Smooth muscle cell (in vitro differentiated cells): ENCODE measurements around the gene C19orf12. TPM values are rescaled to one million over a fixed set of nuclear protein-coding genes. Genes with fewer than 3 reads are reported as not detected.

ENCODE experiments used
- DNase-seq: peaks from one replicate; lab custom pipeline; 2025; ENCODE audit not compliant: unreplicated experiment; lab: John Stamatoyannopoulos, UW
- H2AFZ ChIP-seq: fragments of 200-600 bp; sonication (generic); 2 replicates; pipeline ENCODE4 v1.6.0; 2016; ENCODE audit warnings: antibody characterized with exemption, low read depth, mild to moderate bottlenecking
- H3F3A ChIP-seq: fragments of 200-600 bp; sonication (generic); 2 replicates; pipeline ENCODE4 v1.6.0; 2017; ENCODE audit warnings: antibody characterized with exemption, low read depth
- H3K27ac ChIP-seq: fragments of 200-600 bp; sonication (generic); 2 replicates; pipeline ENCODE4 v1.5.1; 2016; ENCODE audit warnings: low read depth, mild to moderate bottlenecking
- H3K27me3 ChIP-seq: fragments of 200-600 bp; sonication (generic); 2 replicates; pipeline ENCODE4 v1.6.1; 2016; ENCODE audit warnings: low read depth, mild to moderate bottlenecking
- H3K36me3 ChIP-seq: fragments of 200-600 bp; sonication (generic); 2 replicates; pipeline ENCODE4 v1.5.1; 2016; ENCODE audit warnings: low read depth
- H3K4me1 ChIP-seq: fragments of 200-600 bp; sonication (generic); 2 replicates; pipeline ENCODE4 v1.5.1; 2016; ENCODE audit warnings: low read depth
- H3K4me2 ChIP-seq: fragments of 200-600 bp; sonication (generic); 2 replicates; pipeline ENCODE4 v1.6.0; 2016; ENCODE audit warnings: mild to moderate bottlenecking
- H3K4me3 ChIP-seq: fragments of 200-600 bp; sonication (generic); 2 replicates; pipeline ENCODE4 v1.5.1; 2016; ENCODE audit warnings: mild to moderate bottlenecking
- H3K79me2 ChIP-seq: fragments of 200-600 bp; sonication (generic); 2 replicates; pipeline ENCODE4 v1.6.0; 2016; ENCODE audit warnings: low read depth, mild to moderate bottlenecking
- H3K9ac ChIP-seq: fragments of 200-600 bp; sonication (generic); 2 replicates; pipeline ENCODE4 v1.6.0; 2016; ENCODE audit warnings: low read depth
- H3K9me3 ChIP-seq: fragments of 200-600 bp; sonication (generic); replicated peaks from 2 replicates; pipeline ENCODE4 v1.5.1; 2016; ENCODE audit warnings: low read depth
- H4K20me1 ChIP-seq: fragments of 200-600 bp; sonication (generic); 2 replicates; pipeline ENCODE4 v1.6.0; 2016; ENCODE audit warnings: low read depth
- WGBS: methylation state at CpG from one replicate; pipeline ENCODE4 v1.1.7; 2016; ENCODE audit warnings: low lambda C conversion rate; 5-methylcytosine and 5-hydroxymethylcytosine counted together
- polyA plus RNA-seq: library from polyadenylated mRNA; unstranded; fragments of >200 nt; fragmentation: Nextera tagmentation; extraction: Ambion mirVana; gene quantifications from 2 replicates; pipeline ENCODE4 v1.2.1, GENCODE V29; 2016
- total RNA-seq: library from RNA; depleted of rRNA; stranded (reverse); fragments of >200 nt; gene quantifications from 2 replicates; pipeline ENCODE4 v1.2.3, GENCODE V29; 2014
- TF ChIP-seq, protein P1 (sequence below): fragments of 200-600 bp; sonication (generic); IDR thresholded peaks from 2 replicates; pipeline ENCODE4 v1.5.1; 2017; ENCODE audit warnings: borderline replicate concordance, mild to moderate bottlenecking, antibody characterized with exemption; ENCODE audit not compliant: insufficient read depth, poor library complexity, severe bottlenecking

C19orf12 gene
- total and polyA plus RNA-seq, 2 experiments from 2014 or later, result 22.7 to 30.0 TPM

DNA sequence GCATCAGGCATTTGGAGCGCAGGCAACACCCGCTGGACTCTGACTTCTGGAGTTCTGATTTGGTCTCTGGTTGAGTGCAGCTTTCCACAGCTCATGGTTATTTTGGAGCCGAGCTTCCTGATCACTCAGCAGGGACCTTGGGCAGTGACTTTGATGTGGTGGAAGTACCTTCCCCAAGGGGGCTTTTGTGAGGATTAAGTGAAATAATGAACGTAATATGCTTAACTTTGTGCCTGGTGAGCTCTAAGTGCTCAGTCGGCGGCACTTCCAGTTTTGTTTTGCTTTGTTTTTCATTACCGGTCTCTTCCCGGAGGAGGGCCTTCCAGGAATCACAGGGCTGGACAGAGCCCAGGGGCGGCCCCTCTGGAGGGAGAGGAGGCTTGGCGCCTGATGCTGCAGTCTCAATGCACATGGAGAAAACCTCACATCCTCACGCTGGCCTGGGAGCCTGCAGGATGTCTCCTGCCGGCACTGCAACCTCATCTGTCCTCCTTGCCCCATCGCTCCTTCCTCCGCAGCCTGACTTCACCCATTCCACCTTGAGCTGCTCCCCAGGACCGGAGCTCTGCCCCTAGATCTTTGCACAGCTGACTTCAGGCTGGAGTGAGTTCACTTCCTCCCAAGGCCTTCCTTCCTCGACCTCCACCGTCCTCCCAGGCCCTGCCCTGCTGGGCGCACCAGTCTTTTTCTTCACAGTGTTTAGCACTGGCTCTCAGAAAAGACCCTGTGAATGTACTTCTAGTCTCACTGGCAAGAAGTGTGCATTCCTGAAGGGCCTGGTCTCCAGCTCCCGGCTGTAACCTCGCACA lies 48.3 kb downstream of the C19orf12 start:
- DNase-seq, result peak; percentile 41
- Histone ChIP-seq H3K79me2 (peaks cover 3% of the 10 kb centered on the region), H3K36me3 (no peaks in the 10 kb centered on the region), H3K27me3 (no peaks in the 10 kb centered on the region), H3K4me1 (peaks cover 44% of the 10 kb centered on the region), H4K20me1 (peaks cover 27% of the 10 kb centered on the region), H3K4me3 (peak overlapping the region; percentile 69), H3K27ac (peak overlapping the region; percentile 17), H3K4me2 (peak overlapping the region; percentile 88), H3K9me3 (no peaks in the 10 kb centered on the region), H3K9ac (no peak overlapping the region), H3F3A (peaks cover 21% of the 10 kb centered on the region), H2AFZ (no peak overlapping the region)
- TF ChIP-seq, protein P1, sequence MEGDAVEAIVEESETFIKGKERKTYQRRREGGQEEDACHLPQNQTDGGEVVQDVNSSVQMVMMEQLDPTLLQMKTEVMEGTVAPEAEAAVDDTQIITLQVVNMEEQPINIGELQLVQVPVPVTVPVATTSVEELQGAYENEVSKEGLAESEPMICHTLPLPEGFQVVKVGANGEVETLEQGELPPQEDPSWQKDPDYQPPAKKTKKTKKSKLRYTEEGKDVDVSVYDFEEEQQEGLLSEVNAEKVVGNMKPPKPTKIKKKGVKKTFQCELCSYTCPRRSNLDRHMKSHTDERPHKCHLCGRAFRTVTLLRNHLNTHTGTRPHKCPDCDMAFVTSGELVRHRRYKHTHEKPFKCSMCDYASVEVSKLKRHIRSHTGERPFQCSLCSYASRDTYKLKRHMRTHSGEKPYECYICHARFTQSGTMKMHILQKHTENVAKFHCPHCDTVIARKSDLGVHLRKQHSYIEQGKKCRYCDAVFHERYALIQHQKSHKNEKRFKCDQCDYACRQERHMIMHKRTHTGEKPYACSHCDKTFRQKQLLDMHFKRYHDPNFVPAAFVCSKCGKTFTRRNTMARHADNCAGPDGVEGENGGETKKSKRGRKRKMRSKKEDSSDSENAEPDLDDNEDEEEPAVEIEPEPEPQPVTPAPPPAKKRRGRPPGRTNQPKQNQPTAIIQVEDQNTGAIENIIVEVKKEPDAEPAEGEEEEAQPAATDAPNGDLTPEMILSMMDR, result no peak
- WGBS, result 28% methylated on average over 20 of the region's 20 CpGs

DNA sequence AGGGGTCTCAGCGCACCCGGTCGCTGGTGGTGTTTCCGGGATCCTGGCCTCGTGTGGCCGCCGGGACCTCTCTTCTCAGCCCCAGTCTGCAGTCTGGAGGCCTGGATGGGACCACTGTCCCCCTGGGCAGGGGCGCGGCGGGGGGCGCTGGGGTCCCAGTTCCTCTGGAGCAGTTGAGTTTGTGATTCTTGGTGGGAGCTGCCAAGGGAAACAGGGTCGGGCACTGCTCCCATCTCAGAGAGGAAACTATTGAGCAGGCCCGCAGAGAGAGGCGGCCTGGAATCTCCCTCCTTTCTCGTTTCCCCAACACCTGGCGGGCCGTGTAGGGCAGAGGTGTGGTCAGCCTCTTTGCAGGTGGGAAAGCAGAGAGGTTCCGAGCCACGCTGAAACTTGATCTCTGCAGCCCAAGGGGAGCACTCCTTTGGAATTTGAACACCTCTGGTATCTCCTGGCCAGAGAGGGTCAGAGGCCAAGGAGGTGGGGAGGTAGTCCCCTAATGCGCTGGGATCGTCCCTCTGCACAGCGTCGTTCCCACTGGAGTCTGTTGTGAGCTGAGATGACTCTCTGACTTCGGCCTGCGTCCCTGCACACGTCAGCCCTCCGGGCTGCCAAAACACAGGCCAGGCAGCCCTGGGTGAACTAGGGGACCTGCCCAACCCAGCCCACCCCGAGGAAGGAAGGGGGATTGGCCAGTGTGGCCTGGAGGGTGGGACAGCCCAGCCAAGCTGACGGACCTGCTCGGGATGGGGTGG lies 49.1 kb downstream of the C19orf12 start:
- peak overlapping the region; percentile 17 for H3K27ac ChIP-seq
- peak overlapping the region; percentile 82 for H2AFZ ChIP-seq
- H3F3A ChIP-seq, result peaks cover 29% of the 10 kb centered on the region
- H3K27me3 ChIP-seq, result no peaks in the 10 kb centered on the region
- H3K4me1 ChIP-seq, result peaks cover 48% of the 10 kb centered on the region
- peaks cover 3% of the 10 kb centered on the region for H3K79me2 ChIP-seq
- no peaks in the 10 kb centered on the region for H3K36me3 ChIP-seq
- no peaks in the 10 kb centered on the region for H3K9me3 ChIP-seq
- H4K20me1 ChIP-seq, result peaks cover 20% of the 10 kb centered on the region
- peak overlapping the region; percentile 69 for H3K4me3 ChIP-seq
- peak overlapping the region; percentile 55 for H3K9ac ChIP-seq
- no peak for DNase-seq
- peak overlapping the region; percentile 88 for H3K4me2 ChIP-seq
- TF ChIP-seq, protein P1, result no peak
- 4% methylated on average over 23 of the region's 30 CpGs for WGBS

DNA sequence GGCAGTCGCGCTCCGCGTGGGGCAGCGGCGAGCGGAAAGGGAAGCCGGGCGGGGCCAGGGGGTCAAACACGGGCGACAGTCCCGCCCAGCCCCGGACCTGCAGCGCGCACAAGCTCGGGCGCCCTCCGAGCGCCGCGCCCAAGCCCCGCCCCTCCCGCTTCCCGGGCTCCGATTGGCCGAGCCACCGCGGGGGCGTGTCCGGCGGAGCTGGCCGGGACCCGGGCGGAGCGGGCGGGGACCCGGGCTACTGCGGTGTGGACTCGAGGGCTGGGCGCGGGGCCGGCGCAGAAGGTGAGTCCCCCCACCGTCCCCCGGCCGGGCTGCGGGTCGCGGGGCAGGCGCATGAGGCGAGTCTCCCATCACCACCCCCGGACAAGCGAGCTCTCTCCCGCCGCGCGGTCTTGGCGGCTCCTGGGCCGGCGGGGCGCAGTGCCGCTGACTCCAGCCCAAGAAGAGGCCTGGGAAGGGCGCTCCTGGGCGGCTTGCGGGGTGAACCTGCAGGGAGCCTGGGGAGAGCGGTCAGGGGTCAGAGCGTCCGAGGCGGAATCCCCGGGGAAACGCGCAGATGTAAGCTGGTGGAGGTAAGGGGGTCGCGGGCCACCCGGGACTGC lies 49.7 kb downstream of the C19orf12 start, which contains the start of gene PLEKHF1:
TSS of gene PLEKHF1 (plus strand) at position 247 of the 611 bp plus-strand sequence. CDS start 8,379 bp downstream, outside the sequence.
- peak within 1 kb of the TSS; percentile 88 for H3K4me2 ChIP-seq
- peak within 1 kb of the TSS; percentile 73 for H3K9ac ChIP-seq
- H3K4me3 ChIP-seq, result peak within 1 kb of the TSS; percentile 69
- no peaks in the 10 kb centered on the region for H3K27me3 ChIP-seq
- H3K36me3 ChIP-seq, result no peaks in the 10 kb centered on the region
- DNase-seq, result peak; percentile 60
- H3K9me3 ChIP-seq, result no peaks in the 10 kb centered on the region
- 0% methylated on average over 13 of the region's 75 CpGs for whole genome bisulfite sequencing
- TF ChIP-seq, protein P1, result no peak
- peak within 1 kb of the TSS; percentile 82 for H2AFZ ChIP-seq
- H3F3A ChIP-seq, result peaks cover 35% of the 10 kb centered on the region
- H3K27ac ChIP-seq, result peak within 1 kb of the TSS; percentile 97
- H3K4me1 ChIP-seq, result peaks cover 48% of the 10 kb centered on the region
- H4K20me1 ChIP-seq, result peaks cover 20% of the 10 kb centered on the region
- peaks cover 3% of the 10 kb centered on the region for H3K79me2 ChIP-seq
